ENCODE measurements around the gene RNF19B.

RNF19B gene

GRCh38 chr1:32888677-32889420 is 75.8 kb downstream of the RNF19B start:
- H3K27ac ChIP-seq (ENCODE audit: low read length) = no peak overlapping the region
- H2AFZ ChIP-seq (ENCODE audit: low read depth, low read length) = no peak overlapping the region
- H3K79me2 ChIP-seq (ENCODE audit: low read length) = no peaks in the 10 kb centered on the region
- no peak overlapping the region for H3K4me2 ChIP-seq (ENCODE audit: low read length)
- no peak overlapping the region for H3K9ac ChIP-seq (ENCODE audit: low read length)
- no peak overlapping the region for H3K4me3 ChIP-seq (ENCODE audit: low read length)
- no peaks in the 10 kb centered on the region for H3K4me1 ChIP-seq (ENCODE audit: low read length)
- H3K36me3 ChIP-seq (replicated peaks; ENCODE audit: low read depth, low read length) = no peaks in the 10 kb centered on the region
- H3K27me3 ChIP-seq (ENCODE audit: low read depth, low read length) = no peaks in the 10 kb centered on the region
- no peaks in the 10 kb centered on the region for H3K9me3 ChIP-seq (ENCODE audit: insufficient read depth, low read length)
- no peak for TF ChIP-seq EZH2phosphoT487 (IDR thresholded peaks at IDR 0.05; ENCODE audit: low read depth)
- no peak for TF ChIP-seq CTCF (IDR thresholded peaks at IDR 0.05; ENCODE audit: low read depth, low read length)
- H4K20me1 ChIP-seq (ENCODE audit: insufficient read depth, low read length) = no peaks in the 10 kb centered on the region

- no peaks in the 10 kb centered on the region for H3K9me3 ChIP-seq (ENCODE audit: insufficient read depth, low read length)
- no peak overlapping the region for H2AFZ ChIP-seq (ENCODE audit: low read depth, low read length)
- H3K27me3 ChIP-seq (ENCODE audit: low read depth, low read length) = no peaks in the 10 kb centered on the region
- H3K27ac ChIP-seq (ENCODE audit: low read length) = no peak overlapping the region
- no peak overlapping the region for H3K4me3 ChIP-seq (ENCODE audit: low read length)
- no peaks in the 10 kb centered on the region for H3K36me3 ChIP-seq (replicated peaks; ENCODE audit: low read depth, low read length)
- no peaks in the 10 kb centered on the region for H3K79me2 ChIP-seq (ENCODE audit: low read length)
- no peaks in the 10 kb centered on the region for H3K4me1 ChIP-seq (ENCODE audit: low read length)
- H3K4me2 ChIP-seq (ENCODE audit: low read length) = no peak overlapping the region
- no peak overlapping the region for H3K9ac ChIP-seq (ENCODE audit: low read length)
- TF ChIP-seq EZH2phosphoT487 (IDR thresholded peaks at IDR 0.05; ENCODE audit: low read depth) = no peak
- no peak for TF ChIP-seq CTCF (IDR thresholded peaks at IDR 0.05; ENCODE audit: low read depth, low read length)
- no peaks in the 10 kb centered on the region for H4K20me1 ChIP-seq (ENCODE audit: insufficient read depth, low read length)
Observed at GRCh38 chr1:32888134-32888533, 76.5 kb downstream of the RNF19B start.

DNA sequence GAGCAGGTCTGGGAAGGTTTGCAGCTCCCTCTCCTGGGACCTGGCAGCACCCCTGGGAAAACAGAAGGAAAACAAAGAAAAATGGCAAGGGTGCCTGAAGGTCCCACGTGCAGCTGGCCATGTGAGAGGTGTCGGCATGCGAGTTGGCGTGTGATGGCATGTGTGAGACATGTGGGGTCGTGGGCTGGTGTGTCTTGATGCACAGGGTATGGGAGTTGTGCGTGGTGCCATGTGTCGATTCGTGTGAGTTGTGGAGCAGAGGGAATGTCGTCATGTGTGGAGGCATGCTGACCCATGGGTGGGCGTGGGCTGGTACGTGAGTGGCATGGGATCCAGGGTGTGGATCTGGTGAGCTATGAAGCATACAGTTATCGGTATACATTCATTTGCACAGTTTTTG is 77.0 kb downstream of the RNF19B start:
- no peak for TF ChIP-seq EZH2phosphoT487 (IDR thresholded peaks at IDR 0.05; ENCODE audit: low read depth)
- TF ChIP-seq CTCF (IDR thresholded peaks at IDR 0.05; ENCODE audit: low read depth, low read length) = no peak
- Histone ChIP-seq H3K79me2 (ENCODE audit: low read length) (no peaks in the 10 kb centered on the region), H4K20me1 (ENCODE audit: insufficient read depth, low read length) (no peaks in the 10 kb centered on the region), H3K27me3 (ENCODE audit: low read depth, low read length) (no peaks in the 10 kb centered on the region), H3K4me2 (ENCODE audit: low read length) (no peak overlapping the region), H3K9ac (ENCODE audit: low read length) (no peak overlapping the region), H3K4me3 (ENCODE audit: low read length) (no peak overlapping the region), H3K36me3 (replicated peaks; ENCODE audit: low read depth, low read length) (no peaks in the 10 kb centered on the region), H3K27ac (ENCODE audit: low read length) (no peak overlapping the region), H3K4me1 (ENCODE audit: low read length) (no peaks in the 10 kb centered on the region), H3K9me3 (ENCODE audit: insufficient read depth, low read length) (no peaks in the 10 kb centered on the region), H2AFZ (ENCODE audit: low read depth, low read length) (no peak overlapping the region)

DNA sequence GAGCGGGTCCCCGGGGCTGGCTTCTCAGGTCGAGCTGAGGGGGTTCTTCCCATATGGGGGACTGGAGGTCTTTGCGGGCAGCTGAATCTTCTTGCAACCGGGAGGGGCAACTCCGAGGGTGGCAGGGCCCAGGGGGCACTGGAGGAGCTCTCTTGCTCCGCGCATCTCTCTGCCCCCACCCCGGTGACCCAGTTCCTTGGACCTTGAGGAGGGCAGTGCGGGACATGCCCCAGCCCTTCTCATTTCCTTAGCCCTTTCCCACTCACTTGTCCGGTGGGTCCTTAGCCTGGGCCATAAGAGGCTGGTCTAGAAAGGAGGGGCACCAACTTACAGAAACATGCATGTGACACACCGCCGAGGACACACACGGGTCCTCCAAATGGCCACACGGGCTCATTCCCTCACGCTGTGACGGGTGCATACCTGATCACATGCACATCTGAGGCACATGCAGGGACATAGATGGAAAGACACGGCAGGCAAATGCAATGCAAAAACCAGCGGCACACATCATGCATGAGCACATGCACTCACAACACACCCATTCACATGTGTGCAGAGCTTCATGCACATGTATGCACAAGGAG is 77.7 kb downstream of the RNF19B start:
- H3K4me2 ChIP-seq (ENCODE audit: low read length) = no peak overlapping the region
- no peaks in the 10 kb centered on the region for H3K27me3 ChIP-seq (ENCODE audit: low read depth, low read length)
- no peaks in the 10 kb centered on the region for H3K4me1 ChIP-seq (ENCODE audit: low read length)
- H3K9me3 ChIP-seq (ENCODE audit: insufficient read depth, low read length) = no peaks in the 10 kb centered on the region
- no peaks in the 10 kb centered on the region for H3K36me3 ChIP-seq (replicated peaks; ENCODE audit: low read depth, low read length)
- H3K9ac ChIP-seq (ENCODE audit: low read length) = no peak overlapping the region
- H2AFZ ChIP-seq (ENCODE audit: low read depth, low read length) = no peak overlapping the region
- H3K79me2 ChIP-seq (ENCODE audit: low read length) = no peaks in the 10 kb centered on the region
- TF ChIP-seq EZH2phosphoT487 (IDR thresholded peaks at IDR 0.05; ENCODE audit: low read depth) = no peak
- H3K27ac ChIP-seq (ENCODE audit: low read length) = no peak overlapping the region
- no peaks in the 10 kb centered on the region for H4K20me1 ChIP-seq (ENCODE audit: insufficient read depth, low read length)
- no peak overlapping the region for H3K4me3 ChIP-seq (ENCODE audit: low read length)

Measured in OCI-LY3 (cell line).